Keratinocyte (primary cell): ENCODE results near the gene ZC3H4.

Experiments
- CTCF ChIP-seq, 3 experiments: IDR thresholded peaks in 1 of 3; conservative IDR thresholded peaks in 1 of 3; optimal IDR thresholded peaks in 1 of 3; 2 replicates in 2 of 3; 3 replicates in 1 of 3; pipeline versions ENCODE3 to v1.5.1; 2011; ENCODE audit warnings: low read length in 3 of 3, mild to moderate bottlenecking in 3 of 3, moderate library complexity in 2 of 3, control low read depth in 1 of 3, inconsistent platforms in 1 of 3; ENCODE audit not compliant: insufficient read depth in 2 of 3; ENCODE audit errors: extremely low read depth in 1 of 3
- EZH2 ChIP-seq: IDR thresholded peaks from one replicate; pipeline ENCODE4 v1.6.1; 2012; ENCODE audit warnings: inconsistent platforms, mild to moderate bottlenecking, low read length, moderate library complexity

DNA sequence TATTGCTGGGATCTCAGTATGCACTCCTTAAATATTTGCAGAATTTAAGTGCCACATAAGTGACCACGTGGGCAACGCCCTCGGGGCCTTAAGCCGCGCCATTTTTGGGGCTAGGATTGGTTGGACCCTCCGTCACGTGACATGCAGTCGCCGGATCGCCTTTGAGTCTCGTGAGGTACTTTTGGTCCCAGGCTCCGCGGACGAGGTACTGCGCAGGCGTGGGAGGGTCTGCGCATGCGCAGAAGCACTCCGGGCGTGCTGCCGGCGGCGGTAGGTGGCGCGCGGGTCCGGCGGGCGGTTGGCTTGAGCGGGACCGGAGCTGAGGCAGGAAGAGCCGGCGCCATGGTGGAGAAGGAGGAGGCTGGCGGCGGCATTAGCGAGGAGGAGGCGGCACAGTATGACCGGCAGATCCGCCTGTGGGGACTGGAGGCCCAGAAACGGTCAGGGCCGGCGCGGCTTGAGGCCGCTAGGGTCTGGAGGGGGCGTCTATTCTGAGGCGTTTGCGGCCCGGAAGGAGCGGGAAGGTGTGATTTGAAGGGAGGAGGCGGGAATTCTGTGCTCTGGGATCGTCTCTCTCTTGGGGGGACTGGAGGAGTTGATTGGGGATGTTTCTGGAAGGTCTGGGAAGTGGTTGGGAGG, 17.1 kb upstream of the ZC3H4 start, which contains the start of gene SAE1:
- TF ChIP-seq CTCF (optimal IDR thresholded peaks at IDR 0.05 in 1 of 3, IDR thresholded peaks at IDR 0.05 in 1 of 3, conservative IDR thresholded peaks at IDR 0.05 in 1 of 3; ENCODE audit: extremely low read depth in 1 of 3, insufficient read depth in 2 of 3, low read length in 3 of 3) (peak; percentile 34 to 74 (median 61)), EZH2 (no peak)
